ENCODE results near the gene PFKFB3. TPM values are rescaled to one million over a fixed set of nuclear protein-coding genes. Genes with fewer than 3 reads are reported as not detected.

Gene PFKFB3
- total and polyA plus RNA-seq, 2 of the 13 experiments (the other 11 are each of a cell fraction or from before 2014, with no cell fraction given): 1.2 to 13.3 TPM

DNA sequence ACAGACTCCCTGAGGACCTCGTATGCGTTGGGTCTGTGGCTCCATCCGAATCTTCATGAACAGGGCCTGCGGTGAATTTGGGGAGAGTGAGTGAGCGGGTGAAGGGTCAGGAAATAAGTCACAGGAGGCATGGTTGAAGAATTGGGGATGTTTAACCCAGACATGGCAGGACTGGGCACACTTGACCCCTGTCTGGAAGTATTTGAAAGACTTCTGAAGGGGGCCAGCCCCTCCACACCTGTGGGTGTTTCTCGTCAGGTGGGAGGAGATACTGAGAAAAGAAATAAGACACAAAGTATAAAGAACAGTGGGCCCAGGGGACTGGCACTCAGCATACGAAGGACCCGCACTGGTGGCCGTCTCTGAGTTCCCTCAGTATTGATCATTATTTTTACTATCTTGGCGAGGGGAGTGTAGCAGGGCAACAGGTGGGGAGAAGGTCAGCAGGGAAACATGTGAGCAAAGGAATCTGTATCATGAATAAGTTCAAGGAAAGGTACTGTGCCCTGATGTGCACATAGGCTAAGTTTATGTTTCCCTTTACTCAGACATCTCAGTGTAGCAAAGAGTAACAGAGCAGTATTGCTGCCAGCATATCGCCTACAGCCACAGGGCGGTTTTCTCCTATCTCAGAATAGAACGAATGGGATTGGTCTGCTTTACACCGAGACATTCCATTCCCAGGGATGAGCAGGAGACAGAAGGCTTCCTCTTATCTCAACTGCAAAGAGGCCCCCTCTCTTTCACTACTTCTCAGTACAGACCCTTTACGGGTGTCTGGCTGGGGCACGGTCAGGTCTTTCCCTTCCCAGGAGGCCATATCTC, 38.2 kb upstream of the PFKFB3 start:
- DNase-seq (ENCODE audit: low spot score) (no peak), ATAC-seq (no peak), FAIRE-seq (no peak)
- H3K36me3 ChIP-seq (replicated peaks in 1 of 2; ENCODE audit: control insufficient read depth in 1 of 2, insufficient read depth in 2 of 2, low read length in 2 of 2): no peaks in the 10 kb centered on the region
- no peaks in the 10 kb centered on the region for H3K79me2 ChIP-seq (ENCODE audit: insufficient read depth, low read length)
- no TSS peak for BruUV-seq (replicated peaks)
- 0 out of 5 replicates have a peak, but pooled peaks cover 0 to 2% of the 10 kb centered on the region in 2 experiments for H3K27me3 ChIP-seq (ENCODE audit: control insufficient read depth in 1 of 2, insufficient read depth in 2 of 2, low read length in 2 of 2)
- no peaks in the 10 kb centered on the region for H4K20me1 ChIP-seq (ENCODE audit: insufficient read depth, low read length)
- no peak overlapping the region for H3K4me2 ChIP-seq (ENCODE audit: low read depth, low read length)
- H3K4me1 ChIP-seq (ENCODE audit: insufficient read depth, low read length): no peaks in the 10 kb centered on the region
- no peak overlapping the region for H3K27ac ChIP-seq (ENCODE audit: extremely low read length, insufficient read depth, low read length)
- no peak overlapping the region for H3K9ac ChIP-seq (ENCODE audit: insufficient read depth, low read depth, low read length)
- CTCF ChIA-PET (ENCODE audit: low intra/inter-chr PET ratio, low total read pairs): no interaction called here
- 58% methylated on average over 12 of the region's 16 CpGs for WGBS (ENCODE audit: low lambda C conversion rate)
- no peak overlapping the region for H3K4me3 ChIP-seq (replicated peaks in 1 of 3; ENCODE audit: insufficient read depth in 1 of 3, low read depth in 2 of 3, low read length in 3 of 3)
- no peak overlapping the region for H2AFZ ChIP-seq (ENCODE audit: low read length)
- POLR2A ChIA-PET: no interaction called here
- intact Hi-C loops (cut with micrococcal nuclease; ENCODE audit: unreplicated experiment) (no loop called here), in situ Hi-C loops (cut with HindIII; ENCODE audit: extremely low pct_ligation_motif_present, low pct_unique_long_range_greater_than_20kb) (no loop called here)
- no peaks in the 10 kb centered on the region for H3K9me3 ChIP-seq (ENCODE audit: low read length)
- no peak for TF ChIP-seq ZNF652 (CRISPR knock-in tag; IDR thresholded peaks at IDR 0.05; ENCODE audit: borderline replicate concordance, low read depth)
- TF ChIP-seq, protein P1, sequence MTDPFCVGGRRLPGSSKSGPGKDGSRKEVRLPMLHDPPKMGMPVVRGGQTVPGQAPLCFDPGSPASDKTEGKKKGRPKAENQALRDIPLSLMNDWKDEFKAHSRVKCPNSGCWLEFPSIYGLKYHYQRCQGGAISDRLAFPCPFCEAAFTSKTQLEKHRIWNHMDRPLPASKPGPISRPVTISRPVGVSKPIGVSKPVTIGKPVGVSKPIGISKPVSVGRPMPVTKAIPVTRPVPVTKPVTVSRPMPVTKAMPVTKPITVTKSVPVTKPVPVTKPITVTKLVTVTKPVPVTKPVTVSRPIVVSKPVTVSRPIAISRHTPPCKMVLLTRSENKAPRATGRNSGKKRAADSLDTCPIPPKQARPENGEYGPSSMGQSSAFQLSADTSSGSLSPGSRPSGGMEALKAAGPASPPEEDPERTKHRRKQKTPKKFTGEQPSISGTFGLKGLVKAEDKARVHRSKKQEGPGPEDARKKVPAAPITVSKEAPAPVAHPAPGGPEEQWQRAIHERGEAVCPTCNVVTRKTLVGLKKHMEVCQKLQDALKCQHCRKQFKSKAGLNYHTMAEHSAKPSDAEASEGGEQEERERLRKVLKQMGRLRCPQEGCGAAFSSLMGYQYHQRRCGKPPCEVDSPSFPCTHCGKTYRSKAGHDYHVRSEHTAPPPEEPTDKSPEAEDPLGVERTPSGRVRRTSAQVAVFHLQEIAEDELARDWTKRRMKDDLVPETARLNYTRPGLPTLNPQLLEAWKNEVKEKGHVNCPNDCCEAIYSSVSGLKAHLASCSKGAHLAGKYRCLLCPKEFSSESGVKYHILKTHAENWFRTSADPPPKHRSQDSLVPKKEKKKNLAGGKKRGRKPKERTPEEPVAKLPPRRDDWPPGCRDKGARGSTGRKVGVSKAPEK (CRISPR knock-in tag; IDR thresholded peaks at IDR 0.05; ENCODE audit: borderline replicate concordance): no peak
- no peak for TF ChIP-seq ZNF713 (CRISPR knock-in tag; IDR thresholded peaks at IDR 0.05)
- no peak for TF ChIP-seq HOXA9 (CRISPR knock-in tag; IDR thresholded peaks at IDR 0.05; ENCODE audit: borderline replicate concordance)
- no peak for TF ChIP-seq HNRNPLL (IDR thresholded peaks at IDR 0.05; ENCODE audit: low read depth, low read length, poor library complexity, severe bottlenecking)
- TF ChIP-seq SIN3B (IDR thresholded peaks at IDR 0.05; ENCODE audit: low read length): no peak
- TF ChIP-seq, protein P2, sequence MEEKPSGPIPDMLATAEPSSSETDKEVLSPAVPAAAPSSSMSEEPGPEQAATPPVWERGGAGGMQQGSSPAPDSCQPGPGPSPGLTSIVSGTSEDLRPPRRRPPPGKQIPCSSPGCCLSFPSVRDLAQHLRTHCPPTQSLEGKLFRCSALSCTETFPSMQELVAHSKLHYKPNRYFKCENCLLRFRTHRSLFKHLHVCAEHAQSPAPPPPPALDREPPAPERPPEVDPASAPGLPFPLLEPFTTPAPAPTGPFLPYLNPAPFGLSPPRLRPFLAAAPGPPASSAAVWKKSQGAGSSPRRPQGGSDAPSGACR (CRISPR knock-in tag; IDR thresholded peaks at IDR 0.05): no peak
- no peak for TF ChIP-seq ZNF747 (CRISPR knock-in tag; IDR thresholded peaks at IDR 0.05; ENCODE audit: borderline replicate concordance)
- TF ChIP-seq, protein P3, sequence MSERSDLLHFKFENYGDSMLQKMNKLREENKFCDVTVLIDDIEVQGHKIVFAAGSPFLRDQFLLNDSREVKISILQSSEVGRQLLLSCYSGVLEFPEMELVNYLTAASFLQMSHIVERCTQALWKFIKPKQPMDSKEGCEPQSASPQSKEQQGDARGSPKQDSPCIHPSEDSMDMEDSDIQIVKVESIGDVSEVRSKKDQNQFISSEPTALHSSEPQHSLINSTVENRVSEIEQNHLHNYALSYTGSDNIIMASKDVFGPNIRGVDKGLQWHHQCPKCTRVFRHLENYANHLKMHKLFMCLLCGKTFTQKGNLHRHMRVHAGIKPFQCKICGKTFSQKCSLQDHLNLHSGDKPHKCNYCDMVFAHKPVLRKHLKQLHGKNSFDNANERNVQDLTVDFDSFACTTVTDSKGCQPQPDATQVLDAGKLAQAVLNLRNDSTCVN (CRISPR knock-in tag; IDR thresholded peaks at IDR 0.05; ENCODE audit: borderline replicate concordance): no peak
- TF ChIP-seq, protein P4, sequence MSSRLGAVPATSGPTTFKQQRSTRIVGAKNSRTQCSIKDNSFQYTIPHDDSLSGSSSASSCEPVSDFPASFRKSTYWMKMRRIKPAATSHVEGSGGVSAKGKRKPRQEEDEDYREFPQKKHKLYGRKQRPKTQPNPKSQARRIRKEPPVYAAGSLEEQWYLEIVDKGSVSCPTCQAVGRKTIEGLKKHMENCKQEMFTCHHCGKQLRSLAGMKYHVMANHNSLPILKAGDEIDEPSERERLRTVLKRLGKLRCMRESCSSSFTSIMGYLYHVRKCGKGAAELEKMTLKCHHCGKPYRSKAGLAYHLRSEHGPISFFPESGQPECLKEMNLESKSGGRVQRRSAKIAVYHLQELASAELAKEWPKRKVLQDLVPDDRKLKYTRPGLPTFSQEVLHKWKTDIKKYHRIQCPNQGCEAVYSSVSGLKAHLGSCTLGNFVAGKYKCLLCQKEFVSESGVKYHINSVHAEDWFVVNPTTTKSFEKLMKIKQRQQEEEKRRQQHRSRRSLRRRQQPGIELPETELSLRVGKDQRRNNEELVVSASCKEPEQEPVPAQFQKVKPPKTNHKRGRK (CRISPR knock-in tag; IDR thresholded peaks at IDR 0.05): no peak
- TF ChIP-seq, protein P5, sequence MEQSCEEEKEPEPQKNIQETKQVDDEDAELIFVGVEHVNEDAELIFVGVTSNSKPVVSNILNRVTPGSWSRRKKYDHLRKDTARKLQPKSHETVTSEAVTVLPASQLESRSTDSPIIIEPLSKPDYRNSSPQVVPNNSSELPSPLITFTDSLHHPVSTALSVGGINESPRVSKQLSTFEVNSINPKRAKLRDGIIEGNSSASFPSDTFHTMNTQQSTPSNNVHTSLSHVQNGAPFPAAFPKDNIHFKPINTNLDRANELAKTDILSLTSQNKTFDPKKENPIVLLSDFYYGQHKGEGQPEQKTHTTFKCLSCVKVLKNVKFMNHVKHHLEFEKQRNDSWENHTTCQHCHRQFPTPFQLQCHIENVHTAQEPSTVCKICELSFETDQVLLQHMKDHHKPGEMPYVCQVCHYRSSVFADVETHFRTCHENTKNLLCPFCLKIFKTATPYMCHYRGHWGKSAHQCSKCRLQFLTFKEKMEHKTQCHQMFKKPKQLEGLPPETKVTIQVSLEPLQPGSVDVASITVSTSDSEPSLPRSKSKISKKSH (CRISPR knock-in tag; IDR thresholded peaks at IDR 0.05; ENCODE audit: borderline replicate concordance): no peak
- TF ChIP-seq, protein P6, sequence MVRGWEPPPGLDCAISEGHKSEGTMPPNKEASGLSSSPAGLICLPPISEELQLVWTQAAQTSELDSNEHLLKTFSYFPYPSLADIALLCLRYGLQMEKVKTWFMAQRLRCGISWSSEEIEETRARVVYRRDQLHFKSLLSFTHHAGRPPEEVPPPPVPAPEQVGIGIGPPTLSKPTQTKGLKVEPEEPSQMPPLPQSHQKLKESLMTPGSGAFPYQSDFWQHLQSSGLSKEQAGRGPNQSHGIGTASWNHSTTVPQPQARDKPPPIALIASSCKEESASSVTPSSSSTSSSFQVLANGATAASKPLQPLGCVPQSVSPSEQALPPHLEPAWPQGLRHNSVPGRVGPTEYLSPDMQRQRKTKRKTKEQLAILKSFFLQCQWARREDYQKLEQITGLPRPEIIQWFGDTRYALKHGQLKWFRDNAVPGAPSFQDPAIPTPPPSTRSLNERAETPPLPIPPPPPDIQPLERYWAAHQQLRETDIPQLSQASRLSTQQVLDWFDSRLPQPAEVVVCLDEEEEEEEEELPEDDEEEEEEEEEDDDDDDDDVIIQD (CRISPR knock-in tag; IDR thresholded peaks at IDR 0.05; ENCODE audit: low read depth): no peak
